ENCODE results near the gene ZNF592.

DNA sequence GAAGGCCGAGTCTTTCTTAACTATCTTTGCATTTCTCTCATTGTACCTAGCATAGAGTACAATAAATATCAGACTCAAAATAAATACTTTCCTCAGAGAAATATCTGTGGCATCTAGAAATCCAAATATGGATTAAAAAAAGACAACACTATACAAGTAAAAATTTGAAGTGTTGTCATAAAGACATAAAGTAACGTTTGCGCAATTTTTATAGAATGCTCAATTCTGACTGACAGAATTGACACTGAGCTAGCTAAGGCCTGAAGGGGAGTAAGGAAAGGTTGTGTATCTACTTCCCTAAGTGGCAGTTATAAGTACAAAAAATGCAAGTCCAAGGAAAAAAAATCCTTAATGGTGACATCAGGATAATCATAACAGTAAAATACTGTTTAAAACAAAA, 33.6 kb upstream of the ZNF592 start:
- TF ChIP-seq, protein P1, sequence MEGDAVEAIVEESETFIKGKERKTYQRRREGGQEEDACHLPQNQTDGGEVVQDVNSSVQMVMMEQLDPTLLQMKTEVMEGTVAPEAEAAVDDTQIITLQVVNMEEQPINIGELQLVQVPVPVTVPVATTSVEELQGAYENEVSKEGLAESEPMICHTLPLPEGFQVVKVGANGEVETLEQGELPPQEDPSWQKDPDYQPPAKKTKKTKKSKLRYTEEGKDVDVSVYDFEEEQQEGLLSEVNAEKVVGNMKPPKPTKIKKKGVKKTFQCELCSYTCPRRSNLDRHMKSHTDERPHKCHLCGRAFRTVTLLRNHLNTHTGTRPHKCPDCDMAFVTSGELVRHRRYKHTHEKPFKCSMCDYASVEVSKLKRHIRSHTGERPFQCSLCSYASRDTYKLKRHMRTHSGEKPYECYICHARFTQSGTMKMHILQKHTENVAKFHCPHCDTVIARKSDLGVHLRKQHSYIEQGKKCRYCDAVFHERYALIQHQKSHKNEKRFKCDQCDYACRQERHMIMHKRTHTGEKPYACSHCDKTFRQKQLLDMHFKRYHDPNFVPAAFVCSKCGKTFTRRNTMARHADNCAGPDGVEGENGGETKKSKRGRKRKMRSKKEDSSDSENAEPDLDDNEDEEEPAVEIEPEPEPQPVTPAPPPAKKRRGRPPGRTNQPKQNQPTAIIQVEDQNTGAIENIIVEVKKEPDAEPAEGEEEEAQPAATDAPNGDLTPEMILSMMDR (IDR thresholded peaks at IDR 0.05; ENCODE audit: extremely low read depth in 1 of 2, insufficient read depth in 1 of 2, low read depth in 1 of 2, low read length in 2 of 2), result no peak
- TF ChIP-seq, protein P2, sequence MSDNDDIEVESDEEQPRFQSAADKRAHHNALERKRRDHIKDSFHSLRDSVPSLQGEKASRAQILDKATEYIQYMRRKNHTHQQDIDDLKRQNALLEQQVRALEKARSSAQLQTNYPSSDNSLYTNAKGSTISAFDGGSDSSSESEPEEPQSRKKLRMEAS (IDR thresholded peaks at IDR 0.05; ENCODE audit: insufficient read depth, insufficient read length), result no peak
- TF ChIP-seq POLR2A (IDR thresholded peaks at IDR 0.05; ENCODE audit: low read depth, low read length) (no peak), EZH2 (IDR thresholded peaks at IDR 0.05; ENCODE audit: borderline replicate concordance, low read depth, low read length, severe bottlenecking) (no peak), GATA2 (IDR thresholded peaks at IDR 0.05; ENCODE audit: insufficient read depth, insufficient read length, low read depth, low read length) (no peak), POLR2AphosphoS5 (IDR thresholded peaks at IDR 0.05; ENCODE audit: insufficient read depth, low read depth, low read length) (no peak), JUN (IDR thresholded peaks at IDR 0.05; ENCODE audit: borderline replicate concordance, insufficient read depth, insufficient read length, low read depth) (no peak)
